ENCODE data around the gene PISD.

PISD gene

GRCh38 chr22:31615491-31615860 is 46.5 kb downstream of the PISD start:
- no peak overlapping the region for H3K4me3 ChIP-seq
- H3K9me3 ChIP-seq: no peaks in the 10 kb centered on the region
- in situ Hi-C loops (cut with MboI; ENCODE audit: low sequenced_read_pairs): no loop called here
- no peaks in the 10 kb centered on the region for H3K27me3 ChIP-seq (ENCODE audit: low read depth)
- H3K36me3 ChIP-seq (replicated peaks): peaks cover 18% of the 10 kb centered on the region
- H3K4me1 ChIP-seq: no peaks in the 10 kb centered on the region
- DNase-seq (ENCODE audit: low spot score in 2 of 2): no peak

GRCh38 chr22:31614781-31615490 is 47.1 kb downstream of the PISD start:
- no peaks in the 10 kb centered on the region for H3K9me3 ChIP-seq
- DNase-seq (ENCODE audit: low spot score in 2 of 2): no peak
- no peak overlapping the region for H3K4me3 ChIP-seq
- in situ Hi-C loops (cut with MboI; ENCODE audit: low sequenced_read_pairs): no loop called here
- no peaks in the 10 kb centered on the region for H3K4me1 ChIP-seq
- no peaks in the 10 kb centered on the region for H3K27me3 ChIP-seq (ENCODE audit: low read depth)
- H3K36me3 ChIP-seq (replicated peaks): peaks cover 14% of the 10 kb centered on the region

GRCh38 chr22:31613904-31614296 is 48.1 kb downstream of the PISD start:
- in situ Hi-C loops (cut with MboI; ENCODE audit: low sequenced_read_pairs): no loop called here
- no peak for DNase-seq (ENCODE audit: low spot score in 2 of 2)
- Histone ChIP-seq H3K4me1 (no peaks in the 10 kb centered on the region), H3K27me3 (ENCODE audit: low read depth) (no peaks in the 10 kb centered on the region), H3K4me3 (no peak overlapping the region), H3K9me3 (no peaks in the 10 kb centered on the region), H3K36me3 (replicated peaks) (peaks cover 4% of the 10 kb centered on the region)

GRCh38 chr22:31613286-31613903 is 48.6 kb downstream of the PISD start:
- peaks cover 3% of the 10 kb centered on the region; the same call in 1 of the 2 replicates for H3K36me3 ChIP-seq (replicated peaks)
- in situ Hi-C loops (cut with MboI; ENCODE audit: low sequenced_read_pairs): no loop called here
- DNase-seq (ENCODE audit: low spot score in 2 of 2): no peak

GRCh38 chr22:31612891-31613285 is 49.1 kb downstream of the PISD start:
- Histone ChIP-seq H3K9me3 (no peaks in the 10 kb centered on the region), H3K36me3 (replicated peaks) (peaks cover 3% of the 10 kb centered on the region; the same call in 1 of the 2 replicates), H3K4me1 (no peaks in the 10 kb centered on the region), H3K4me3 (no peak overlapping the region), H3K27me3 (ENCODE audit: low read depth) (no peaks in the 10 kb centered on the region)
- DNase-seq (ENCODE audit: low spot score in 2 of 2): no peak
- in situ Hi-C loops (cut with MboI; ENCODE audit: low sequenced_read_pairs): no loop called here

More at GRCh38 chr22:31613286-31613903, 48.6 kb downstream of the PISD start:
- H3K4me1 ChIP-seq: no peaks in the 10 kb centered on the region
- no peaks in the 10 kb centered on the region for H3K27me3 ChIP-seq (ENCODE audit: low read depth)
- H3K9me3 ChIP-seq: no peaks in the 10 kb centered on the region
- H3K4me3 ChIP-seq: no peak overlapping the region

GRCh38 chr22:31611061-31611760 is 50.8 kb downstream of the PISD start:
- H3K9me3 ChIP-seq: no peaks in the 10 kb centered on the region
- H3K27me3 ChIP-seq (ENCODE audit: low read depth): no peaks in the 10 kb centered on the region
- H3K4me1 ChIP-seq: no peaks in the 10 kb centered on the region
- H3K36me3 ChIP-seq (replicated peaks): no peaks in the 10 kb centered on the region
- H3K4me3 ChIP-seq: no peak overlapping the region
- peak in 1 of 2 experiments; percentile 5 for DNase-seq (ENCODE audit: low spot score in 2 of 2)
- in situ Hi-C loops (cut with MboI; ENCODE audit: low sequenced_read_pairs): no loop called here

- Histone ChIP-seq H3K36me3 (replicated peaks) (no peaks in the 10 kb centered on the region), H3K27me3 (ENCODE audit: low read depth) (no peaks in the 10 kb centered on the region), H3K9me3 (no peaks in the 10 kb centered on the region), H3K4me1 (no peaks in the 10 kb centered on the region), H3K4me3 (no peak overlapping the region)
- in situ Hi-C loops (cut with MboI; ENCODE audit: low sequenced_read_pairs): no loop called here
- DNase-seq (ENCODE audit: low spot score in 2 of 2): peak in 1 of 2 experiments; percentile 6
Measured at GRCh38 chr22:31610611-31611010, 51.4 kb downstream of the PISD start.

GRCh38 chr22:31609716-31610115 is 52.3 kb downstream of the PISD start:
- Histone ChIP-seq H3K27me3 (ENCODE audit: low read depth) (no peaks in the 10 kb centered on the region), H3K36me3 (replicated peaks) (no peaks in the 10 kb centered on the region), H3K9me3 (no peaks in the 10 kb centered on the region), H3K4me1 (no peaks in the 10 kb centered on the region), H3K4me3 (no peak overlapping the region)
- in situ Hi-C loops (cut with MboI; ENCODE audit: low sequenced_read_pairs): no loop called here
- DNase-seq (ENCODE audit: low spot score in 2 of 2): no peak

- H3K9me3 ChIP-seq: no peaks in the 10 kb centered on the region
- no peaks in the 10 kb centered on the region for H3K4me1 ChIP-seq
- no peak overlapping the region for H3K4me3 ChIP-seq
- no peak for DNase-seq (ENCODE audit: low spot score in 2 of 2)
- H3K27me3 ChIP-seq (ENCODE audit: low read depth): no peaks in the 10 kb centered on the region
- peaks cover 3% of the 10 kb centered on the region for H3K36me3 ChIP-seq (replicated peaks)
- in situ Hi-C loops (cut with MboI; ENCODE audit: low sequenced_read_pairs): no loop called here
Measured at GRCh38 chr22:31607696-31608095, 54.3 kb downstream of the PISD start.

- H3K4me3 ChIP-seq: no peak overlapping the region
- DNase-seq (ENCODE audit: low spot score in 2 of 2): no peak
- in situ Hi-C loops (cut with MboI; ENCODE audit: low sequenced_read_pairs): no loop called here
- H3K36me3 ChIP-seq (replicated peaks): peaks cover 6% of the 10 kb centered on the region
- H3K27me3 ChIP-seq (ENCODE audit: low read depth): no peaks in the 10 kb centered on the region
- H3K9me3 ChIP-seq: no peaks in the 10 kb centered on the region
- H3K4me1 ChIP-seq: no peaks in the 10 kb centered on the region
Measured at GRCh38 chr22:31605851-31606585, 56.0 kb downstream of the PISD start.

GRCh38 chr22:31604746-31605705 is 57.0 kb downstream of the PISD start:
- peaks cover 6% of the 10 kb centered on the region for H3K36me3 ChIP-seq (replicated peaks)
- no peak overlapping the region for H3K4me3 ChIP-seq
- DNase-seq (ENCODE audit: low spot score in 2 of 2): no peak
- no peaks in the 10 kb centered on the region for H3K4me1 ChIP-seq
- in situ Hi-C loops (cut with MboI; ENCODE audit: low sequenced_read_pairs): no loop called here
- no peaks in the 10 kb centered on the region for H3K9me3 ChIP-seq
- no peaks in the 10 kb centered on the region for H3K27me3 ChIP-seq (ENCODE audit: low read depth)

- no peaks in the 10 kb centered on the region for H3K4me1 ChIP-seq
- no peak for DNase-seq (ENCODE audit: low spot score in 2 of 2)
- in situ Hi-C loops (cut with MboI; ENCODE audit: low sequenced_read_pairs): no loop called here
- H3K4me3 ChIP-seq: no peak overlapping the region
- H3K9me3 ChIP-seq: no peaks in the 10 kb centered on the region
- no peaks in the 10 kb centered on the region for H3K27me3 ChIP-seq (ENCODE audit: low read depth)
- peaks cover 6% of the 10 kb centered on the region for H3K36me3 ChIP-seq (replicated peaks)
Measured at GRCh38 chr22:31604137-31604705, 57.8 kb downstream of the PISD start.

GRCh38 chr22:31603574-31603973 is 58.4 kb downstream of the PISD start:
- H3K36me3 ChIP-seq (replicated peaks): peaks cover 6% of the 10 kb centered on the region
- no peak for DNase-seq (ENCODE audit: low spot score in 2 of 2)

More at GRCh38 chr22:31603574-31603973, 58.4 kb downstream of the PISD start:
- no peaks in the 10 kb centered on the region for H3K4me1 ChIP-seq
- in situ Hi-C loops (cut with MboI; ENCODE audit: low sequenced_read_pairs): no loop called here
- no peaks in the 10 kb centered on the region for H3K9me3 ChIP-seq
- H3K27me3 ChIP-seq (ENCODE audit: low read depth): no peaks in the 10 kb centered on the region
- no peak overlapping the region for H3K4me3 ChIP-seq
